ENCODE results near the gene CPAMD8. TPM values are rescaled to one million over a fixed set of nuclear protein-coding genes. Genes with fewer than 3 reads are reported as not detected.

Gene CPAMD8
- total RNA-seq, 2 donors from 2014 or later, result 2.0 to 5.2 TPM

DNA sequence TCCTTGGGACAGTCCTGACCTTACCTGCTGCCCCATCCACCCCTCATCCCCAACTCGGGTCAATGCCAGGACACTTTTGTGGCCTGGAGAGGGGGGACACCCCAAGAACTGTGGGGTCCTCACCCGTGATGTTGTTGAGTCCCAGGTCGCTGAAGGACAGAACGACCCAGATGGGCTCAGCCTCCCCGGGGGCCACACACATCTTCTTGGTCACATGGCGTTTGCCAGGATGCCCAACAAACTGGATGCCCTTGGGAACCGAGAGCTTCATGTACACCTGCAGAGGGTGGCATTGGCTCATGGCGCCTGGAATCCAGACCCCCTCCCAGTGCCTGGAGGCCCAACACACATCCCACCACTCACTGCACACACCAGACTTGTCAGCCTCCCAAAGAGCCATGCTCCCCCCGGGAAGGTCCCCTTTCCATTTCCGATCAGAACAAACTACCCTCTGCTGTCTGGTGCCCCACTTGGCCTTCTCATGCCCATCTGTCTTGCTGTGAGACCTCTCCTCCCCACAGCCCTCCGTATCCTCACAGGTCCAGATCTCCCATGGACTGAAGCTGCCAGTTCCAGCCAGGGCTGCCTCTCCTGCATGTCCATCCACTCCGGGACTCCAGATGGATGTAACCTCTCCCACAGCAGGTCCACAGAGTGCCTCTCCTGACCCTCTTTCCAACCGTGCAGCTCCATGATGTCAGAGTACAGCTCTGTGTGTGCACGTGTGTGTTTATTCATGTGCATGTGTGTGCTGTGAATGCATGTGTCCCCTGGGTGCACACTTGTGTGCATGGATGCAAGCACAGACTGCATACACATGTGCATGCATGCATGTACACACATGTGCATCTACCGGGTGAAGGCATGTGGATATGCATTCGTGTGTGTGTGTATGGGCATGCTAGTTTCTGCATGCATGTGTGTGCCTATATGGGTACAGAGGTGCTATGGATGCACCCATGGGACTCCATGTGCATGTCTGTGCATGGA, 79.4 kb downstream of the CPAMD8 start:
- ATAC-seq (no peak), DNase-seq (no peak)
- intact Hi-C loops (cut with DNase I), result no loop called here
- Histone ChIP-seq H3K27ac (no peak overlapping the region), H3K27me3 (no peaks in the 10 kb centered on the region), H3K4me1 (no peaks in the 10 kb centered on the region), H3K9me3 (no peaks in the 10 kb centered on the region), H3K36me3 (replicated peaks in 1 of 2; ENCODE audit: insufficient read depth in 1 of 2, low read depth in 2 of 2) (no peaks in the 10 kb centered on the region), H3K4me3 (no peak overlapping the region)
- 69 to 72% methylated on average over 12 to 16 of the region's 16 CpGs for WGBS, 2 donors
- TF ChIP-seq POLR2A (IDR thresholded peaks at IDR 0.05), result no peak
- TF ChIP-seq, protein P1, sequence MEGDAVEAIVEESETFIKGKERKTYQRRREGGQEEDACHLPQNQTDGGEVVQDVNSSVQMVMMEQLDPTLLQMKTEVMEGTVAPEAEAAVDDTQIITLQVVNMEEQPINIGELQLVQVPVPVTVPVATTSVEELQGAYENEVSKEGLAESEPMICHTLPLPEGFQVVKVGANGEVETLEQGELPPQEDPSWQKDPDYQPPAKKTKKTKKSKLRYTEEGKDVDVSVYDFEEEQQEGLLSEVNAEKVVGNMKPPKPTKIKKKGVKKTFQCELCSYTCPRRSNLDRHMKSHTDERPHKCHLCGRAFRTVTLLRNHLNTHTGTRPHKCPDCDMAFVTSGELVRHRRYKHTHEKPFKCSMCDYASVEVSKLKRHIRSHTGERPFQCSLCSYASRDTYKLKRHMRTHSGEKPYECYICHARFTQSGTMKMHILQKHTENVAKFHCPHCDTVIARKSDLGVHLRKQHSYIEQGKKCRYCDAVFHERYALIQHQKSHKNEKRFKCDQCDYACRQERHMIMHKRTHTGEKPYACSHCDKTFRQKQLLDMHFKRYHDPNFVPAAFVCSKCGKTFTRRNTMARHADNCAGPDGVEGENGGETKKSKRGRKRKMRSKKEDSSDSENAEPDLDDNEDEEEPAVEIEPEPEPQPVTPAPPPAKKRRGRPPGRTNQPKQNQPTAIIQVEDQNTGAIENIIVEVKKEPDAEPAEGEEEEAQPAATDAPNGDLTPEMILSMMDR (IDR thresholded peaks at IDR 0.05), result no peak

DNA sequence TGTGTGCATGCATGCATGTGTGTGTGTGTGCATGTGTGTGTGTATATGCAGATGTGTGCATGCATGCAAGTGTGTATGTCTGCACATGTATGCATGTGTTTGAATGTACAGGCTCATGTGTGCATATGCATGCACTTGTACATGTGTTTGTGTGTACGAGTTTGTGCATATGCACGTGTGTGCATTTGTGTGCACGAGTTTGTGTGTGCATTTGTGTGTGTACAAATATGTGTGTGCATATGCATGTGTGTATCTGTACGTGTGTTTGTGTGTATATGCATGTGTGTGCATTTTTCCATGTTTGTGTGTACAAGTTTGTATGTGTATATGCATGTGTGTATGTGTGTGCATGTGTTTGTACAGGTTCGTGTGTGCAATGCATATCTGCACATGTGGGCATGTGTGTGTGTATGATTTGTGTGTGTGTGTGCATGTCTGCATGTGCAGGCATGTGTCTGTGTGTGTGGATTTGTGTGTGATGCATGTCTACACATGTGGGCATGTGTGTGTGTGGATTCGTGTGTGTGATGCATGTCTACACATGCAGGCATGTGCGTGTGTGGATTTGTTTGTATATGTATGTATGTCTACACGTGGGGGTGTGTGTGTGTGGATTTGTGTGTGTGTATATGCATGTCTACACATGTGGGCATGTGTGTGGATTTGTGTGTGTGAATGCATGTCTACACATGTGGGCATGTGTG, 80.7 kb downstream of the CPAMD8 start:
- H3K9me3 ChIP-seq, result no peaks in the 10 kb centered on the region
- no peaks in the 10 kb centered on the region for H3K27me3 ChIP-seq
- no peak for DNase-seq
- WGBS, 2 donors, result 67 to 74% methylated on average over 8 of the region's 8 CpGs
- ATAC-seq, result no peak
- TF ChIP-seq POLR2A (IDR thresholded peaks at IDR 0.05), result no peak
- TF ChIP-seq, protein P1 (IDR thresholded peaks at IDR 0.05), result no peak
- H3K36me3 ChIP-seq (replicated peaks in 1 of 2; ENCODE audit: insufficient read depth in 1 of 2, low read depth in 2 of 2), result no peaks in the 10 kb centered on the region
- intact Hi-C loops (cut with DNase I), result no loop called here
- H3K4me1 ChIP-seq, result no peaks in the 10 kb centered on the region
- H3K4me3 ChIP-seq, result no peak overlapping the region
- no peak overlapping the region for H3K27ac ChIP-seq

DNA sequence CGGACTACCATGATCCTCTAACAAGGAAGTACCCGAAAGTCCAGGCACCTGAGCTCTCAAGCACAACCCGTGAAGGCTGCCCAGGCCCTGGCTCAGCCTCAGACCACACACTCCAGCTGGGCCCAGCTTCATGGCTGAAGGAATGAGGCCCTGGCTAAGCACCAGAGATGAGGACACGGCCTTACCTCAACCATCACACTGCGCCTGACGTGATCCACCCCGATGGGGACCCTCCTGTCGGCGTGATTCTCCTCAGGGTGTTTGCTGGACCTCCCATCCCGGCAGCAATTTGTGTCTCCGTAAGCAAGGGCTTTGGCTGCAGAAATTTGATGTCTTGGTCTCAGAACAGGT, 81.3 kb downstream of the CPAMD8 start:
- no peak for DNase-seq
- H3K9me3 ChIP-seq, result no peaks in the 10 kb centered on the region
- no peak for ATAC-seq
- no peak overlapping the region for H3K27ac ChIP-seq
- TF ChIP-seq, protein P1 (IDR thresholded peaks at IDR 0.05), result no peak
- TF ChIP-seq POLR2A (IDR thresholded peaks at IDR 0.05), result no peak
- H3K4me1 ChIP-seq, result no peaks in the 10 kb centered on the region
- no peak overlapping the region for H3K4me3 ChIP-seq
- no peaks in the 10 kb centered on the region for H3K36me3 ChIP-seq (replicated peaks in 1 of 2; ENCODE audit: insufficient read depth in 1 of 2, low read depth in 2 of 2)
- intact Hi-C loops (cut with DNase I), result no loop called here
- no peaks in the 10 kb centered on the region for H3K27me3 ChIP-seq
- WGBS, 2 donors, result 79 to 90% methylated on average over 2 to 10 of the region's 11 CpGs

DNA sequence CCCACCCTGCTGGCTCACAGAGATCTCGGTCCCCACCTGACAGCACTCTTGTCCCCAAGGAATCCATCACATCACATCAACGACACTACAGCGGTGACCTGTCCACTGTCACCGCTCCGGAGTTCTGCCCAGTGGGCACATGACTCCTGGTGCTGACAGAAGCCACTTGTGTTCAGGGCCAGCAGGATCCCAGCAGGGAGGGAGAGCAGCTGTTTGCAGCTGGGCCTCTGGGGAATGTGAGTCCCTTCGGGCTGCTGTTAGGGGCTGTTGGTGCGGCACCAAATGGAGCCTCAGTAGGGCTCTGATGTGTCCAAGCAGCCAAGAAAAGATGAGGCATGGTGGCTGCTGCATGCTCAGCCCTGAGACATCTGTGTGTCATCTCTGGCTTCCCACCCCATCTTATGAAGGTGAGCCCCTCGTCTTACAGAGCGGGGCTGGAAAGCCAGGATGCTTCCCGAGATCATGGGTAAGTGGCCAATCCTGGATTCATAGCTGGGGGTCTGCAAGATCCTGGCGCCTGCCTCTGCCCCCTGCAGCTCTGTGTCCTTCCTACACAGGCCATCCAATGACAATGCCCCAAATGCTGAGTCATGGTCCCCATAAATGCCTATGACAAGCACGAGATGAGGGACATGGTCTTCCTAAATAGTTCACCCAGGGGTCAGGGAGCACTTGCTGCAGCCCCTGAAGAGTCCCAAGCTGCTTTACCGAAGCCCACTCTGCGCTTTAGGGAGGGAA, 81.8 kb downstream of the CPAMD8 start:
- WGBS, 2 donors, result 74 to 77% methylated on average over 7 to 14 of the region's 14 CpGs
- Histone ChIP-seq H3K27ac (no peak overlapping the region), H3K4me3 (no peak overlapping the region), H3K27me3 (no peaks in the 10 kb centered on the region), H3K4me1 (no peaks in the 10 kb centered on the region), H3K36me3 (replicated peaks in 1 of 2; ENCODE audit: insufficient read depth in 1 of 2, low read depth in 2 of 2) (no peaks in the 10 kb centered on the region), H3K9me3 (no peaks in the 10 kb centered on the region)
- TF ChIP-seq, protein P1 (IDR thresholded peaks at IDR 0.05), result no peak
- no peak for TF ChIP-seq POLR2A (IDR thresholded peaks at IDR 0.05)
- intact Hi-C loops (cut with DNase I), result no loop called here
- ATAC-seq, result no peak
- DNase-seq, result no peak

All from body of pancreas (tissue), 4 donors.